Liver (tissue), 9 donors: ENCODE measurements around the gene XPO5. TPM values are rescaled to one million over a fixed set of nuclear protein-coding genes. Genes with fewer than 3 reads are reported as not detected.

Experiments used
- DNase-seq: peaks from one replicate; pipeline ENCODE4 v3.0.0-alpha.2; 2017; ENCODE audit warnings: low spot score
- H3K27ac ChIP-seq, 2 donors: one replicate each; pipeline ENCODE4 v1.7.0; 2013; ENCODE audit warnings: inconsistent platforms in 2 of 2, low read length in 2 of 2, control low read depth in 1 of 2, low read depth in 1 of 2, mild to moderate bottlenecking in 1 of 2
- H3K27me3 ChIP-seq, 4 donors: one replicate each; pipeline versions ENCODE4 v1.6.1 to v1.7.0; 2013; ENCODE audit warnings: low read length in 3 of 4, inconsistent platforms in 1 of 4, mild to moderate bottlenecking in 1 of 4, moderate library complexity in 1 of 4; ENCODE audit not compliant: control insufficient read depth in 4 of 4, insufficient read depth in 4 of 4
- H3K36me3 ChIP-seq, 4 donors: one replicate each; pipeline versions ENCODE4 v1.6.1 to v1.7.0; 2013; ENCODE audit warnings: low read length in 3 of 4, mild to moderate bottlenecking in 3 of 4, low read depth in 1 of 4, moderate library complexity in 1 of 4; ENCODE audit not compliant: control insufficient read depth in 4 of 4, insufficient read depth in 3 of 4
- H3K4me1 ChIP-seq, 4 donors: one replicate each; pipeline versions ENCODE4 v1.6.1 to v1.7.0; 2013; ENCODE audit warnings: low read length in 3 of 4, mild to moderate bottlenecking in 3 of 4, moderate library complexity in 1 of 4; ENCODE audit not compliant: control insufficient read depth in 4 of 4, insufficient read depth in 4 of 4
- H3K4me3 ChIP-seq, 3 donors: one replicate each; pipeline versions ENCODE4 v1.6.1 to v1.7.0; 2013; ENCODE audit warnings: low read length in 3 of 3, control low read depth in 1 of 3, low read depth in 1 of 3, mild to moderate bottlenecking in 1 of 3
- H3K9ac ChIP-seq, 2 donors: one replicate each; pipeline ENCODE4 v1.7.0; 2013; ENCODE audit warnings: low read length in 2 of 2, mild to moderate bottlenecking in 2 of 2, moderate library complexity in 2 of 2, control low read depth in 1 of 2, low read depth in 1 of 2
- H3K9me3 ChIP-seq, 4 donors: one replicate each; pipeline versions ENCODE4 v1.6.1 to v1.7.0; 2013; ENCODE audit warnings: low read length in 3 of 4; ENCODE audit not compliant: control insufficient read depth in 4 of 4
- FOXA1 ChIP-seq: IDR thresholded peaks from 2 replicates; pipeline ENCODE4 v1.6.1; 2016; ENCODE audit warnings: antibody characterized with exemption
- FOXA2 ChIP-seq: IDR thresholded peaks from 2 replicates; pipeline ENCODE4 v1.6.1; 2016; ENCODE audit warnings: antibody characterized with exemption
- HNF4A ChIP-seq, 2 donors: conservative IDR thresholded peaks; 2 replicates each; pipeline ENCODE4 v1.6.1; 2016; ENCODE audit warnings: antibody characterized with exemption in 2 of 2, mild to moderate bottlenecking in 2 of 2
- HNF4G ChIP-seq: IDR thresholded peaks from 2 replicates; pipeline ENCODE4 v1.6.1; 2016; ENCODE audit warnings: antibody characterized with exemption
- RXRA ChIP-seq, 2 donors: IDR thresholded peaks; 2 replicates each; pipeline ENCODE4 v1.6.1; 2017 to 2018; ENCODE audit warnings: antibody characterized with exemption in 2 of 2, mild to moderate bottlenecking in 1 of 2
- SP1 ChIP-seq: IDR thresholded peaks from 2 replicates; pipeline ENCODE4 v1.6.1; 2018; ENCODE audit warnings: antibody characterized with exemption, mild to moderate bottlenecking
- YY1 ChIP-seq: IDR thresholded peaks from 2 replicates; pipeline ENCODE4 v1.6.1; 2016; ENCODE audit warnings: antibody characterized with exemption, mild to moderate bottlenecking
- WGBS: extraction: QIAGEN DNeasy Blood & Tissue Kit; methylation state at CpG from one replicate; pipeline ENCODE4 v1.1.7; 2013; 5-methylcytosine and 5-hydroxymethylcytosine counted together
- polyA plus RNA-seq, 2 donors: library from polyadenylated mRNA; stranded (reverse) in 1 of 2; unstranded in 1 of 2; fragments of 200-250 nt in 1 of 2; fragments of >200 nt in 1 of 2; fragmentation: Nextera tagmentation in 1 of 2; extraction: Ambion mirVana in 1 of 2; gene quantifications; one replicate each; pipeline versions ENCODE4 v1.2.1 to v1.2.3, GENCODE V29; 2013 to 2015
- total RNA-seq, 2 donors: library from RNA; depleted of rRNA; stranded (reverse); fragments of >200 nt; gene quantifications; one replicate each; pipeline ENCODE4 v1.2.3, GENCODE V29; 2014
- TF ChIP-seq, protein P1 (sequence below): IDR thresholded peaks from 2 replicates; pipeline ENCODE4 v1.6.1; 2016; ENCODE audit warnings: antibody characterized with exemption
- TF ChIP-seq, protein P2 (sequence below): fragments of 150-350 bp; IDR thresholded peaks from 2 replicates; pipeline ENCODE4 v1.5.1; 2017; ENCODE audit warnings: improper control_type of control experiment, low read depth, low read length; ENCODE audit not compliant: missing input control
- TF ChIP-seq, protein P3 (sequence below): IDR thresholded peaks from 2 replicates; pipeline ENCODE4 v1.6.1; 2016; ENCODE audit warnings: antibody characterized with exemption, mild to moderate bottlenecking
- donor health status: healthy.
- donor health status: healthy.
- donor health status: healthy.
- donor health status: healthy.
- donor health status: healthy.

Gene XPO5
- total and polyA plus RNA-seq, 4 donors, result 6.1 to 15.8 (median 9.8) TPM

DNA sequence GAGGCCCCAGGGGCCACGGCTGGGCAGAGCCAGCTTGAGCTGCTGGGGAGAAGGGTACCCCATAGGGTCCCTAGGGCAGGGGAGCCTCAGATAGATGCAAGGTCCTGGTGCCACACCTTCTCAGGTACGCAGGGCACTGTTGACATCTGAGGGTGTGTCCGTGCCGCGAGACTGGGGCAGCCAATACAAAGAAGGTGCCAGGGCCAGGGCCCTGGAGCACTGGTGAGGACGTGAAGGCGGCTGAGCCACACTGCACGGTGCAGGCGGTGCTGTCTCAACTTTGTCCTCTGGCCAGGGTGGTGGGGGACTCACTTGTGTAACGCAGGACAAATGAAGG, 65.0 kb downstream of the XPO5 start:
- Histone ChIP-seq H3K4me1 (peaks cover 6 to 19% (median 13%) of the 10 kb centered on the region in 4 donors), H3K9ac (no peak overlapping the region)
- 78% methylated on average over 10 of the region's 10 CpGs for WGBS

DNA sequence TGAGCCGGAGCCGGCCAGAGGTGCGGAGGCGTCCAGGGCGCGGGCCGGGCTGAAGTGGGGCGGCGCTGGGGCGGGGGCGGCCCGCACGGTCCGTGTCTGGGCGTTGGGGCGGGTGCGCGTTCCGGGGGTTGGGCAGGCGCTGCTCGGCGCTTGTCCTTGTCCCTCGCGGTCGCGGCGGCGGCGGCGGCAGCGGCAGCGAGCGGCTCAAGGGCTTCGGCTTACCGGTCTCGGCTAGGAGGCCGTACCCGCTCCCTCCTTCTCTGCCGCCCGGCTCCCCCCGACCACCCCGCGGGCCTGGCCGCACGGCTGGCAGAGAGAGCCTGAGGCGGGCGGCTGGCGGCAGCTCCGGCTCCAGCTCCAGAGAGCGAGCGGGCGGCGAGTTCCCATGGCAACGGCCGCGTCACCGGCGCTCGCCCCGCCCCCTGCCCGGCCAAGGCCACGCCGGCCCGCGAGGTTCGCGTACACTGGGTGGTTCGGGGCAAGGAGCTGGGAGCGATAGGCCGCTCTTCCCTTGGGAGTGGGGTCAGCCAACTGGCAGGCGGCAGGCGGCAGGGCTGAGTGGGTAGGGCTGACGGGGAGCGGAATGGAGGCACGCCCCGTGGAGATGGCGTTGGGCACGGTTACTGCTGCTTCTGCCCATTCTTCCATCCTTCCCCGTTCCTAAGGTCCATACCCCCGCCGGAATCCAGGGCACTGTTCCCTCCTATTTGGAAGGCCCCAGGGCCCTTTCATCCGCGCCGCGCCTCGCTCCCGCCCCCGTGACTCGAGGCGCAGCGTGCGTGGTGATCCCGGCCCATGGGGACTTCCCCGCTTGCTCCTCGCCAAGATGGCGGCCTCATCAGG, 65.6 kb downstream of the XPO5 start, which contains the start of gene LRRC73:
LRRC73 (minus strand) TSS at position 363 of the 843 bp plus-strand sequence. CDS start 561 bp downstream, outside the sequence.
- WGBS, result 10% methylated on average over 96 of the region's 96 CpGs
- TF ChIP-seq, protein P1, sequence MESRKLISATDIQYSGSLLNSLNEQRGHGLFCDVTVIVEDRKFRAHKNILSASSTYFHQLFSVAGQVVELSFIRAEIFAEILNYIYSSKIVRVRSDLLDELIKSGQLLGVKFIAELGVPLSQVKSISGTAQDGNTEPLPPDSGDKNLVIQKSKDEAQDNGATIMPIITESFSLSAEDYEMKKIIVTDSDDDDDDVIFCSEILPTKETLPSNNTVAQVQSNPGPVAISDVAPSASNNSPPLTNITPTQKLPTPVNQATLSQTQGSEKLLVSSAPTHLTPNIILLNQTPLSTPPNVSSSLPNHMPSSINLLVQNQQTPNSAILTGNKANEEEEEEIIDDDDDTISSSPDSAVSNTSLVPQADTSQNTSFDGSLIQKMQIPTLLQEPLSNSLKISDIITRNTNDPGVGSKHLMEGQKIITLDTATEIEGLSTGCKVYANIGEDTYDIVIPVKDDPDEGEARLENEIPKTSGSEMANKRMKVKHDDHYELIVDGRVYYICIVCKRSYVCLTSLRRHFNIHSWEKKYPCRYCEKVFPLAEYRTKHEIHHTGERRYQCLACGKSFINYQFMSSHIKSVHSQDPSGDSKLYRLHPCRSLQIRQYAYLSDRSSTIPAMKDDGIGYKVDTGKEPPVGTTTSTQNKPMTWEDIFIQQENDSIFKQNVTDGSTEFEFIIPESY, result no peak
- TF ChIP-seq FOXA1 (no peak), HNF4G (no peak), YY1 (peak; percentile 49), HNF4A (conservative IDR thresholded peaks at IDR 0.05) (peak; percentile 51 to 56), FOXA2 (no peak), SP1 (peak; percentile 23), RXRA (IDR thresholded peaks at IDR 0.05) (peak; percentile 22 to 29)
- TF ChIP-seq, protein P2, sequence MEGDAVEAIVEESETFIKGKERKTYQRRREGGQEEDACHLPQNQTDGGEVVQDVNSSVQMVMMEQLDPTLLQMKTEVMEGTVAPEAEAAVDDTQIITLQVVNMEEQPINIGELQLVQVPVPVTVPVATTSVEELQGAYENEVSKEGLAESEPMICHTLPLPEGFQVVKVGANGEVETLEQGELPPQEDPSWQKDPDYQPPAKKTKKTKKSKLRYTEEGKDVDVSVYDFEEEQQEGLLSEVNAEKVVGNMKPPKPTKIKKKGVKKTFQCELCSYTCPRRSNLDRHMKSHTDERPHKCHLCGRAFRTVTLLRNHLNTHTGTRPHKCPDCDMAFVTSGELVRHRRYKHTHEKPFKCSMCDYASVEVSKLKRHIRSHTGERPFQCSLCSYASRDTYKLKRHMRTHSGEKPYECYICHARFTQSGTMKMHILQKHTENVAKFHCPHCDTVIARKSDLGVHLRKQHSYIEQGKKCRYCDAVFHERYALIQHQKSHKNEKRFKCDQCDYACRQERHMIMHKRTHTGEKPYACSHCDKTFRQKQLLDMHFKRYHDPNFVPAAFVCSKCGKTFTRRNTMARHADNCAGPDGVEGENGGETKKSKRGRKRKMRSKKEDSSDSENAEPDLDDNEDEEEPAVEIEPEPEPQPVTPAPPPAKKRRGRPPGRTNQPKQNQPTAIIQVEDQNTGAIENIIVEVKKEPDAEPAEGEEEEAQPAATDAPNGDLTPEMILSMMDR, result no peak
- Histone ChIP-seq H3K4me1 (peaks cover 5 to 13% (median 8%) of the 10 kb centered on the region in 4 donors), H3K4me3 (peak within 1 kb of the TSS; percentile 30 to 71 (median 54)), H3K27ac (peak within 1 kb of the TSS in 1 of 2 donors; percentile 35), H3K36me3 (peaks cover 2 to 31% (median 17%) of the 10 kb centered on the region in 4 donors), H3K9ac (no peak within 1 kb of the TSS), H3K27me3 (peaks cover 0 to 3% (median 0%) of the 10 kb centered on the region in 4 donors), H3K9me3 (no peaks in the 10 kb centered on the region)
- peak; percentile 92 for DNase-seq

More for the DNA sequence above, 65.0 kb downstream of the XPO5 start:
- Histone ChIP-seq H3K9me3 (no peaks in the 10 kb centered on the region), H3K27me3 (peaks cover 0 to 3% (median 0%) of the 10 kb centered on the region in 4 donors), H3K4me3 (peak overlapping the region in 1 of 3 donors; percentile 71), H3K36me3 (peaks cover 2 to 27% (median 17%) of the 10 kb centered on the region in 4 donors), H3K27ac (no peak overlapping the region)
- TF ChIP-seq, protein P3, sequence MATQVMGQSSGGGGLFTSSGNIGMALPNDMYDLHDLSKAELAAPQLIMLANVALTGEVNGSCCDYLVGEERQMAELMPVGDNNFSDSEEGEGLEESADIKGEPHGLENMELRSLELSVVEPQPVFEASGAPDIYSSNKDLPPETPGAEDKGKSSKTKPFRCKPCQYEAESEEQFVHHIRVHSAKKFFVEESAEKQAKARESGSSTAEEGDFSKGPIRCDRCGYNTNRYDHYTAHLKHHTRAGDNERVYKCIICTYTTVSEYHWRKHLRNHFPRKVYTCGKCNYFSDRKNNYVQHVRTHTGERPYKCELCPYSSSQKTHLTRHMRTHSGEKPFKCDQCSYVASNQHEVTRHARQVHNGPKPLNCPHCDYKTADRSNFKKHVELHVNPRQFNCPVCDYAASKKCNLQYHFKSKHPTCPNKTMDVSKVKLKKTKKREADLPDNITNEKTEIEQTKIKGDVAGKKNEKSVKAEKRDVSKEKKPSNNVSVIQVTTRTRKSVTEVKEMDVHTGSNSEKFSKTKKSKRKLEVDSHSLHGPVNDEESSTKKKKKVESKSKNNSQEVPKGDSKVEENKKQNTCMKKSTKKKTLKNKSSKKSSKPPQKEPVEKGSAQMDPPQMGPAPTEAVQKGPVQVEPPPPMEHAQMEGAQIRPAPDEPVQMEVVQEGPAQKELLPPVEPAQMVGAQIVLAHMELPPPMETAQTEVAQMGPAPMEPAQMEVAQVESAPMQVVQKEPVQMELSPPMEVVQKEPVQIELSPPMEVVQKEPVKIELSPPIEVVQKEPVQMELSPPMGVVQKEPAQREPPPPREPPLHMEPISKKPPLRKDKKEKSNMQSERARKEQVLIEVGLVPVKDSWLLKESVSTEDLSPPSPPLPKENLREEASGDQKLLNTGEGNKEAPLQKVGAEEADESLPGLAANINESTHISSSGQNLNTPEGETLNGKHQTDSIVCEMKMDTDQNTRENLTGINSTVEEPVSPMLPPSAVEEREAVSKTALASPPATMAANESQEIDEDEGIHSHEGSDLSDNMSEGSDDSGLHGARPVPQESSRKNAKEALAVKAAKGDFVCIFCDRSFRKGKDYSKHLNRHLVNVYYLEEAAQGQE, result no peak
- TF ChIP-seq YY1, result peak; percentile 3
- DNase-seq, result no peak
